GM19324 (cell line): ENCODE results near the gene RBM46.

ENCODE experiments used
- ATAC-seq: cut with Tn5 transposase; IDR thresholded peaks from one replicate; pipeline ENCODE4 v1.9.1; 2021; ENCODE audit warnings: mild to moderate bottlenecking, moderate library complexity; ENCODE audit not compliant: unreplicated experiment, low FRiP score

RBM46 gene, protein sequence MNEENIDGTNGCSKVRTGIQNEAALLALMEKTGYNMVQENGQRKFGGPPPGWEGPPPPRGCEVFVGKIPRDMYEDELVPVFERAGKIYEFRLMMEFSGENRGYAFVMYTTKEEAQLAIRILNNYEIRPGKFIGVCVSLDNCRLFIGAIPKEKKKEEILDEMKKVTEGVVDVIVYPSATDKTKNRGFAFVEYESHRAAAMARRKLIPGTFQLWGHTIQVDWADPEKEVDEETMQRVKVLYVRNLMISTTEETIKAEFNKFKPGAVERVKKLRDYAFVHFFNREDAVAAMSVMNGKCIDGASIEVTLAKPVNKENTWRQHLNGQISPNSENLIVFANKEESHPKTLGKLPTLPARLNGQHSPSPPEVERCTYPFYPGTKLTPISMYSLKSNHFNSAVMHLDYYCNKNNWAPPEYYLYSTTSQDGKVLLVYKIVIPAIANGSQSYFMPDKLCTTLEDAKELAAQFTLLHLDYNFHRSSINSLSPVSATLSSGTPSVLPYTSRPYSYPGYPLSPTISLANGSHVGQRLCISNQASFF

GRCh38 chr4:154781126-154781982, at the start of gene RBM46:
Gene RBM46, plus strand, starts transcription at chr4:154781272. Its CDS starts 15,481 bp downstream, at chr4:154796753.
- ATAC-seq = no peak

DNA sequence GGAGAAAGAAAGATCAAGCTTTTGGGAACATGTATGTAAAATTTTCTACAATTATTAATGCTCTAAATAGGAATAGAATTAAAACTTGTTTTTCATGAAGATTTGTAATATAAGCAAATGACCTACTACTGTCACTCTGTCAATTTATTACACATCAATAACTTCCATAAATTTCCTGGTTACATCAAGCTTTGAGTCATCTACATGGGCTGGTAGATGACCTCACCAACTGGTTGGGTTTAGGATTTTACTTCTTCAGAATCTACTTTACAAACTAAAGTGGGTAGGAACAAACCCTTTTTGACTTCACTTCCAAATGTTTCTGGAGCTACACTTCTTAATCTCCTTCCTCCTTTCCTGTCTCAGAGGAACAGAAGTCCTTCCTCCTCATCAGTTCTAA, 49.3 kb upstream of the RBM46 start:
- no peak for ATAC-seq

- no peak for ATAC-seq
Measured at GRCh38 chr4:154732669-154733068, 48.4 kb upstream of the RBM46 start.

DNA sequence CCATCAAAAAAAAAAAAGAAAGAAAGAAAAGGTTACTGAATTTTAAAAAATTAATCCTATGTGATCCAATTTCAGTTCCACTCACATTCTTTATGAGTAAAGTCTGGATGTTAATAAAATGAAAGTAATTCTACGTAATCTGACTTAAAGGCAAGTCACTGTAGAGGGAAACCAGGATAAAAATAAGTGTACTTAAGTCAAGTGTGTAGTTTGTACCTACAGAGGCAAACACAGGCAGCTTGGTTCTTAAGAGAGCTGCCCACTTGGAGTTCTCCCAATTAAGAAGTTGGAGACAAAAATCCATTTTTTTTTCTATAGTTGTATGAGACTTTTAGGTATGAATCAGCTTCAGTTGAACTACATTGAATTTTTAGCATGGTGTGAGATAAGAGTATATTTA, 44.3 kb upstream of the RBM46 start:
- no peak for ATAC-seq

DNA sequence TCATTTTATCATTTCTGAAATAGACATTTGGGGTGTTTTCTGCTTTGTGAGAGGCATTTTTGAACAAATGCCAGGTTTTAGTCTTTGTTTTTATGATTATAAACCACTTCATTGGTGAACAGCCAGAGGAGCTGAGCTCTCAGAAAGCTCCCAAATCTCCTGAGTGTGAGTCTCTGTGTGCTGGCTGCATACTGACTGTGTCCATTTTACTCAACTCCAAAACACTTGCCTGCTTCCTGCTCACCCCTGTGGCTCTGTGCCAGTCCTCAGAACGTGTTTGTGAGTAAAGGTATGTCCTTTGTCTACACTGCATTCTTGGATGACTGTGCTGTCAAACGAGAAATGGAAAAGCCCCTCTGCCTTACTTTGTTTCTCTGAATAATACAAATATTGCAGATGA, 42.6 kb upstream of the RBM46 start:
- ATAC-seq = no peak

DNA sequence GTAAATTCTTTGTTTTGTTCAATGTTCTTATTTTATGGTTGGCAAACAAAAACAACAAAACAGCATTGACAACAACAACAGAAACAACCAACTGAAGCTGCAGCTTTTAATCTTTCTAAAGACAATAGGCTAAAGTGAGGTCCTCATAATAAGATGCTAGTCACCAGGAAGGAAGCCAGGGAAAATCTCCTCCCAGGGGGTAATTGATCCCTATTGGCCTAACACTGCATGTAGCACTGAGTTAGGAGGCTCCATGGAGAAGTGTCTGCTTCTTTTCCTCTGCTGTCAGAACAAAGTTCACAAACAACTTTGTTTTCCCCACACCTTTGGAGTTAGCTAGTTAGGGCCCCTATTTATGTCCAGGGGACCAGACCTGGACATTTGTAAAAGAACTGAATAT, 42.0 kb upstream of the RBM46 start:
- no peak for ATAC-seq

- ATAC-seq = no peak
Measured at GRCh38 chr4:154740462-154740861, 40.6 kb upstream of the RBM46 start.

GRCh38 chr4:154741131-154741665, 39.9 kb upstream of the RBM46 start:
- no peak for ATAC-seq

DNA sequence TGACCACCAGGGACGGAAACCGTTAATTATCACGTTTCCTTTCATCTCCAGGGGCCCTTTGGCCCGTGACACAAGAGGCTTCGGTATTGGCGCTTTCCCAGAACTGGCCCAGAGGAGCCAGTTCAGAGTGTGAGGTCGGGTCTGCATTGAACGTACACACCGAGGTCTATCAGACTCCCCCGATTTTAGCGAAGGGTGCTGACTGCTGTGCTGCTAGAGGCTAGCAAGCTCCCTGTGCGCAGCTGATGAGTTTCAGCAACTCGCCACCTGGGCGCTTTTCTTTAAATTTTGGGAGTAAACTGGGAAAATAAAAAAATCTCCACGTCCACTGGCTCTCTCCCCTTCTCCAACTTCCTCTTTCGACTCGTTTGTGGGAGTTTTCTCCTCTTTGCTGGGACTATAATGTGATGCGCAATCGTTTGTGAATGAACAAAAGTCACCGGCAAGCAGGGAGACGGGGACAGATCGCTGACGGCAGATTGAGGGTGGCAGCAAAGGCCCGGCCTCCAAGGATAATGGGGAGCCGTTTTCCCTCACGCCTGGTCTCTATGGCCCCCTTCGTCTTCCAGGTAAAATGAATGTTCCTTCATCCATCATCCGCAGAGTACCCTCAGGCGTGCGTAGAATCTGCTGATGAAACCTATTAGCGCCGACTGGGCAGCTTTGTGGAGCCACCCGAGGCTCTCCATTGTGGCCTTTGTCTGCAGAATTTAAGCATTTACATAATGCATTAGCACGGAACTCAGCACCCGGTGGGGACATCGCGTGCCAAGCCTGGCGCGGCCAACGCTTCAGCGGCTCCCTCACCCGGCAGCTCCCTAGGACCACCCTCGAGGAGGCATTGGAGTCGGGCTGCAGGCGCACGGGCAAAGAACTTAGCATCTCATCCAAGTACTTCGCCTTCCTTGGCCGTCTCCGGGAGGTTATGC, 38.9 kb upstream of the RBM46 start:
- ATAC-seq = no peak

- ATAC-seq = peak; percentile 90
Measured at GRCh38 chr4:154743683-154744340, 37.3 kb upstream of the RBM46 start, which contains the start of gene LRAT. Gene LRAT, plus strand, starts transcription at chr4:154744000. Its CDS starts 327 bp downstream, at chr4:154744327.

GRCh38 chr4:154744341-154744926, 36.6 kb upstream of the RBM46 start:
- ATAC-seq = no peak

DNA sequence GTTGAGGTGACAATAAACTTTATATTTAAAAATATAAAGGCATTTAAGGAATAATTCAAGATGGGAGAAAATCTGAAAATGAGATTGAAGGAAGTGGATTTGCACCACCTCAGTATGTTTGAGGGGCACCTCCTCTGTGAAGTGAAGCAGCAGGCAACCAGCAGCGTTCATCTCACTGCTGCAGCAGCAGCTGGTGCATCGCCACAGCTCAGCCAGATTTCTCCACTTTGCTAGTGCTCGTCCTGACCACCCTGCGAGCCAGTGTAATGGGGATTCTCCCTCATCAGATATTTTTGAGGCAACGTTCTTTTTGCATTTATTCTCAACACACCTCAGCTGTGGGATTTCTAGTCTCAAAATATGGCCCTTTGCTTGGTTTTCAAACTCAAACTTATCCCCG, 23.4 kb upstream of the RBM46 start:
- no peak for ATAC-seq

- ATAC-seq = no peak
Measured at GRCh38 chr4:154760895-154761294, 20.2 kb upstream of the RBM46 start.

DNA sequence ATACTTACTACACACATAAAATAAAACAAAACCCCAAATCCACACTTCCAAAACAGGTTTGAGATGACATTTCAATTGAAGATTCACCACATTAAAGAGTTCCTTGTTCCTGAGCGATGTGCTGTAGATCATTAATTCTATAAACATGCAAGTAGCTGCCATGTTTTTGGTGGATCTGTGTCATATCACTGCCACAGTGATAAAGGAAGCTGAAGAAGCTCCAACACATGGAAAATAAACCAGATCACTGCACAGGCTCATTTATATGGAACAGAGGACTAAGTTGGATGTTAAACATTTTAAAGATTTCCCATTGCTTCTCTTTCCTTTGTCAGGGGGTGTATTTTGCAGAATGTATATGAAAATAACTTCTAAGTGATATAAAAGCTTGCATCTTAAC, 2.8 kb upstream of the RBM46 start:
- no peak for ATAC-seq

DNA sequence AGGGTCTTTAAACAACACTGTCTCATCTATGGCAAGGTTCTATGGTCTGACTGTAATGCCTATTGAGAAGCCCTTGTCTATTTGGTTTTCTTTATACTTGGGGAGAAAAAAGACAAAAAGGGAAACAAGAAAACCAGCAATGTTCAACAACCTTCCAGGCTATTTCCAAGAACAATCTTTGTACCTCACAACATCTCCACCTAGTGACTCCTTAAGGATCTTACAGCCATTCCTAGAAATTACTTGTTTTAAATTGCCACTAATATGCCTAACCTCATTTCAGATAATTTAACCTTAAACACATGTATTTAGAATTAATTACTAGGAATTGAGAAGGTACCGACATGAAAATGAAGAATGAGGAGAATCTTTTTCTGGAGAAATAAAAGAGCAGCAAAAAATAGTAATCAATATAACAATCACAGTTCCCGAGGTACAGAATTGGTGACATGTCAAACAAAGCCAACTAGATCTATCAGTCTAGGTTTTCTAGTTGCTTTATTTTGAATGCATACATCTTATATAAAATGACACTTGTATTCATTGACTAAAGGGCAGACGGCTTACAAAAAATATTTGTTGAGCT, 1.6 kb upstream of the RBM46 start:
- no peak for ATAC-seq

- no peak for ATAC-seq
Measured at GRCh38 chr4:154781983-154782293, 866 bp downstream of the RBM46 start.

- ATAC-seq = peak; percentile 54
Measured at GRCh38 chr4:154807042-154807630, 26.1 kb downstream of the RBM46 start.

DNA sequence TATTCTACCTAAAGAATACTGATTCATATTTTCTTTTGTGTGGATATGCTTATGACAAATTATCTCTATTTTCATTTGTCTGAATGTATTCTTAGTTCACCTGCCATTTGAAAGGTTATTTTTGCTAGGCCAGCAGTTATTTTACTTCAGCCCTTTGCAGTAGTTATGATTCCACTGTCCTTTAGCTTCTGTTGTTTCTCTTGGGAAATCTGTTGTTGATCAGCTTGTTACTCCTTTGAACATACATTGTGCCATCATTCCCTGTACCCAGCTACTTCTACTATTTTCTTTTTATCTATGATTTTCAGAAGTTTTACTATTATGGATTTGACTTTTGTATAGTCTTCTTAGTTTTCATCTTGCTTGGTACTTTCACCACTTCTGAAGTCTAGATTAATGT, 37.2 kb downstream of the RBM46 start:
- no peak for ATAC-seq
